Retina (tissue), 1 donor: ENCODE data around the gene RUNDC3A.
"Not testable (repeated sequence)": the region's sequence is repeated elsewhere in the genome, so short reads cannot be mapped to it uniquely, and the experiment has no call there.

Source experiments
- DNase-seq: peaks from one replicate; pipeline ENCODE4 v3.0.0-alpha.2; 2016

The RUNDC3A gene

DNA sequence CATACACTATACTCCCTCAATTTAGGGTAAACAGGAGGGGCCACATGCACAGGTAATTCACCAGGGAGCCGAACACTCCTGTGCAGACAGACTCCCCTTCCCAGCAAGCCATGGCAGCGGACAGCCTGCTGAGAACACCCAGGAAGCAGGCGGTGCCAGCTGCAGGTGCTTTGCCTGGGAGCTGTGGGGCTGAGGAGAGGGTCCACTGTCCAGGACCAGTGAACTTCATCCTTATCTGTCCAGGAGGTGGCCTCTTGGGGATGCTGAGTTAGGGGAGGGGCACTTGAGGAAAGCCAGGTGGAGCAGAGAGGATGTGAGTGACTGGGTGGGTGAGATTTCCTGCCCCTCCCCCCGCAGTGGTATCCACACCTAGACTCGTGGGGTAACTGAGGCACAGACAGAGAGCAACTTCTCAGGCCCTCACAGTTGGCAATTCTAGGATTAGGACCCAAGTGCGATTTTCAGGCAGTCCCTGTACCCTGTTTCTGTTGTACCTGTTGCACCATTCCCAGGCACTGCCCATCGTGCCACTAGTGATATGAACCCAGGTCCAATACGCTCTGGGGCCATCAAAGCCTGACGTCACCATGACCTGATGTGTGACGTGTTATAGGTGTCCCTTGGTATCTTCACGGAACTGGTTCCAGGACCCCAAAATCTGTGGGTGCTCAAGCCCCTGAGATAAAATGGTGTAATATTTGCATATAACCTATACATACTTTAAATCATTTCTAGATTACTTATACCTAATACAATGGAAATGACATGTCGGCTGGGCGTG, 37.9 kb downstream of the RUNDC3A start:
- peak; percentile 37 for DNase-seq

DNA sequence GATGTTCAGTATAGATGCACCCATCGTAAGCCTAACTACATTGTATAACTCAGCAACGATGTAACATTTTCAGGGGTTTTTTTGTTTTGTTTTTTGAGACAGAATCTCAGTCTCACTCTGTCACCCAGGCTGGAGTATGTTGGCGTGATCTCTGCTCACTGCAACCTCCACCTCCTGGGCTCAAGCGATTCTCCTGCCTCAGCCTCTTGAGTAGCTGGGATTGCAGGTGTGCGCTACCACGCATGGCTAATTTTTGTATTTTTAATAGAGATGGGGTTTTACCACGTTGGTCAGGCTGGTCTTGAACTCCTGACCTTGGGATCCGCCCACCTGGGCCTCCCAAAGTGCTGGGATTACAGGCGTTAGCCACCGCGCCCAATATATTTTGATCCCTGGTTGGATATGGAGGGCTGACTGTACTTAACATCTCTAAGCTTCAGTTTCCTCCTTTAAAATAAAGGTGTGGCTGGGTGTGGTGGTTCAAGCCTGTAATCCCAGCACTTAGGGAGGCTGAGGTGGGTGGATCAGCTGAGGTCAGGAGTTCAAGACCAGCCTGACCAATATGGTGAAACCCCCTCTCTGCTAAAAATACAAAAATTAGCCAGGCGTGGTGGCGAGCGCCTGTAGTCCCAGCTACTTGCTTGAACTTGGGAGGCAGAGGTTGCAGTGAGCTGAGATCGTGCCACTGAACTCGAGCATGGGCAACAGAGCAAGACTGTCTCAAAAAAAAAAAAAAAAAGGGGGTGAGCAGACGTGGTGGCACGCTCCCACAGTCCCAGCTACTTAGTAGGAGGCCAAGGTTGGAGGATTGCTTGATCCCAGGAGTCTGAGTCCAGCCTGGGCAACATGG, 39.0 kb downstream of the RUNDC3A start:
- not testable (repeated sequence) for DNase-seq

- DNase-seq = no peak
These were observed 40.0 kb downstream of the RUNDC3A start for GRCh38 chr17:44348234-44348987.

DNA sequence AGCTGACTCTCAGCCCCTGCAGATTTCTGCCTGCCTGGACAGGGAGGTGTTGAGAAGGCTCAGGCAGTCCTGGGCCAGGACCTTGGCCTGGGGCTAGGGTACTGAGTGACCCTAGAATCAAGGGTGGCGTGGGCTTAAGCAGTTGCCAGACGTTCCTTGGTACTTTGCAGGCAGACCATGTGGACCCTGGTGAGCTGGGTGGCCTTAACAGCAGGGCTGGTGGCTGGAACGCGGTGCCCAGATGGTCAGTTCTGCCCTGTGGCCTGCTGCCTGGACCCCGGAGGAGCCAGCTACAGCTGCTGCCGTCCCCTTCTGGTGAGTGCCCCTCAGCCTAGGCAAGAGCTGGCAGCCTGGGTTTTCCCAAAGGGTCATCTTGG, 40.6 kb downstream of the RUNDC3A start:
- DNase-seq = no peak

DNA sequence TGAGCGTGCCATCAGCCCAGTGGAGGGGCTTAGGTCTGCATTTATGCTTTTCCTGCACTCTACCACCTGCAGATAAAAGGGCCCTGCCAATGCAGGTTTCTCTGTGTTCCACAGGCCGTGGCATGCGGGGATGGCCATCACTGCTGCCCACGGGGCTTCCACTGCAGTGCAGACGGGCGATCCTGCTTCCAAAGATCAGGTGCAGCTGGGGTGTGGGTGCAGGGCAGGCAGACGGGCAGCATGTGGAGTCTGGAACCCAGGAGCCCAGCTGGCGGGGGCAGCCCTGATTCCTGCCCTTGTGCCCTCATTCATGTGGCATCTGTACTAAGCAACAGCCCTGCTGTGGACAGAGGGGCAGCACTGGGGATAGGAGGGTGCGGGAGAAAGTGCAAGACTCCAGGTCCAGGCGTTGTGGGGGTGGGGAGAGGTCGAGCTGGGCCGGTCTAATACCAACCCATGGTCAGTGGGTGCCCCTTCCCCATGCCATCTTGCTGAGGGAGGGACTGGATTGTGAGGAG, 41.2 kb downstream of the RUNDC3A start:
- DNase-seq = no peak

DNA sequence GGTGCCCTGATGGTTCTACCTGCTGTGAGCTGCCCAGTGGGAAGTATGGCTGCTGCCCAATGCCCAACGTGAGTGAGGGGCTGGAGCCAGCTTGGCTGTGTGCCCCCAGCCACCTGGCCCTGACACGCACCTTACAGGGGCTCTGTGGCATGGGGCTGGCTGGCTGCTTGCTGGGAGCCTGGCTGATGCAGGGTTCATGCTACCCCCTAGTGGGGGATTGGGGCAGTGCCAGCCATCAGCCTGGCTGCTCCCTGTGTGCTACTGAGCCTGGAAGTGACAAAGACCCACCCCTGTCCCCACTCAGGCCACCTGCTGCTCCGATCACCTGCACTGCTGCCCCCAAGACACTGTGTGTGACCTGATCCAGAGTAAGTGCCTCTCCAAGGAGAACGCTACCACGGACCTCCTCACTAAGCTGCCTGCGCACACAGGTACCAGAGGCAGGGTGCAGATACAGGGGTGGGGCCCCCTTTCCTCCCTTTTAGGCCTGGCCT, 42.4 kb downstream of the RUNDC3A start:
- DNase-seq = peak; percentile 88

GRCh38 chr17:44351464-44351863, 43.1 kb downstream of the RUNDC3A start:
- no peak for DNase-seq

- no peak for DNase-seq
These were observed 43.8 kb downstream of the RUNDC3A start for GRCh38 chr17:44351961-44352827.

DNA sequence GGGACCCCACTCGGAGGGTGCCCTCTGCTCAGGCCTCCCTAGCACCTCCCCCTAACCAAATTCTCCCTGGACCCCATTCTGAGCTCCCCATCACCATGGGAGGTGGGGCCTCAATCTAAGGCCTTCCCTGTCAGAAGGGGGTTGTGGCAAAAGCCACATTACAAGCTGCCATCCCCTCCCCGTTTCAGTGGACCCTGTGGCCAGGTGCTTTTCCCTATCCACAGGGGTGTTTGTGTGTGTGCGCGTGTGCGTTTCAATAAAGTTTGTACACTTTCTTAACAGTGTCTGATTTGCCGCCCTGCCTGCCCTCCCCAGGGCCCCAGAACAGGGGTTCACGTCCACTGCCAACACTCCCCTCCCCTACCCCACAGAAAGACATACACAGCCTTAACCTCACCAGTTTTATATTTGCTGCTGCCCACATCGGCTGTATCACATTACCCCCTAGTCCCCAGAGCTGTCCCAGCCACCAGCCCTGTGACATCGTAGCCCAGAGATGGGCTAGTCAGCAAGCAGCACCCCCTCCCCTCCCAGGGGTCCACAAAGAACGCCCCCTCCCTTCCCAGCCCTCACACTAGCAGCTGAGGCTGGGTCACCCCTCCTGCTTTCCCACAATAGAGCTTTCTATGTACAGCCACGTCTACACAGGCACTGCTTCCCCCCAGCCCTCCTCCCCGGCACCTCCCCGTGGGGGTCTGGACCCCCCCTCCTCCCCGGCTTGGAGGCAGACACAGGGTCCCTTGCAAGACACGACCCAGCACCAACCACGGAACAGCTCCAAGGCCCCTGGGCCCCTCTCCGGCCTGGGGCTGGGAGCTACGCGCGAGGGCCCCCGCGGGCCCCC, 44.6 kb downstream of the RUNDC3A start:
- no peak for DNase-seq

DNA sequence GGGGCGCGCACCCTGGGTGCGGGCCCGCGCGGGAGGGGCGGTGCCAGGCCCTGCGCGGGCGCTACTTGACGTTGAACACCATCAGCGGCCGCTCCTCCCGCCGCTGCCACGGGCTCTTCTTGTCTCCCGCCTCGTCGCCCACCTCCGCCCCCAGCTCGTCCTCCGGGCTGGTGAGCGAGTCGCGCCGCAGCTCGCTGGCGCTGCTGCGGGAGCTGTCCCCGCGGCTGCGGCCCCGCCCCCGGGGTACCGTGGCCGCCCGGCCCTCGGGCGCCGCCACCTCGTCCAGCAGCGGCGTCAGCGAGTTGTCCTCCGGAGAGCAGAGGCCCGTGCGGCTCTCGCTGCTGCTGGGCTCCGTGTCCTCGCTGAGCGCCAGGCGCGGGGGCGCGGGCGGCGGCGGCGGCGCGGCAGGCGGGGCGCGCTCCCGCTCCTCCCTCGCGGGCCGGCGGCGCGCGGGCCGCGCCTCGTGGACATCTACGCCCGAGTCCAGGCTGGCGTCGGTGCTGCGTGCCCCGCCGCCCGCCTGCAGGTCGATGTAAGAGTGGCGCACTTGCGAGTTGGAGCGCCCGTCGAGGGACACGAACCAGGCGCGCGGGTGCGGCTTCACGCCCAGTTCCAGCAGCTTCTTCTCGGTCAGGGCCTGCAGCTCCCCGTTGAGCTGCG, 45.4 kb downstream of the RUNDC3A start:
- no peak for DNase-seq

- peak; percentile 81 for DNase-seq
These were observed 46.5 kb downstream of the RUNDC3A start for GRCh38 chr17:44354582-44355561.

- DNase-seq = no peak
These were observed 47.3 kb downstream of the RUNDC3A start for GRCh38 chr17:44355642-44356099.

DNA sequence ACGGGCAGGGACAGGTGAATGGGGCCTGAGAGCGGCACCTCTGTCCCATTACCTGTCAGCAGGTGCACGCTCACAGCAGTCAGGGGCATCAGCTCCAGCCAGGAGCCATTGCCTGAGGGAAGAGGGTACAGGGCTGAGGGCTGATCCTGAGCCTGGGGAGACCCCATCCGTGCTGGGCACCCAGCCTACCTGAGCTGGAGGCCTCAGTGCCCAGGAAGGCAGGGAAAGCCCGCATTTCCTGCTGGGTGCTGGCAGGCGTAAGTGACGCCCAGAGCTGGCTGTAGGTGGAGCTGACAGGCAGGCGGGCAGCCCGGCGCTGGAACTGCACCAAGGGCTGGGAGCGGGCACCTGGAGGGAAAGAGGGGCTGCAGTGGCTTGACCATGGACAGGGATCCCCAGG, 47.8 kb downstream of the RUNDC3A start:
- DNase-seq = no peak

DNA sequence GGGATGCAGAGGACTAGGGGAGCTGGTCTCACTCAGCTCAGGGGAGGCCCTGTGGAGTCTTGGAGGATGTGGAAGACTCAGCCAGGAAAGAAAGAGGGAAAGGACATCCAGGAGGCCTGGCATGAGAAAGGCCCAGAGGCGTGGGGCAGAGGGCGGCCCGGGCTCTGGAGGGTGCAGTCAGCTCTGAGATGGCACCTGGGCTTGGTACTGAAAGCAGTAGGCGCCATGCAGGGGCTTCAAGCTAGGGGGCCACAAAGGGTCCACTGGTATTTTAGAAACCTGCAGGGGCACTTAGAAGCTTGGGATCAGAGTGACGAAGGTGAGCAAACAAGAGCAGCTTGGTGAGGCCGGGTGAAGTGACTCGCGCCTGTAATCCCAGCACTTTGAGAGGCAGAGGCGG, 49.7 kb downstream of the RUNDC3A start:
- DNase-seq = no peak

DNA sequence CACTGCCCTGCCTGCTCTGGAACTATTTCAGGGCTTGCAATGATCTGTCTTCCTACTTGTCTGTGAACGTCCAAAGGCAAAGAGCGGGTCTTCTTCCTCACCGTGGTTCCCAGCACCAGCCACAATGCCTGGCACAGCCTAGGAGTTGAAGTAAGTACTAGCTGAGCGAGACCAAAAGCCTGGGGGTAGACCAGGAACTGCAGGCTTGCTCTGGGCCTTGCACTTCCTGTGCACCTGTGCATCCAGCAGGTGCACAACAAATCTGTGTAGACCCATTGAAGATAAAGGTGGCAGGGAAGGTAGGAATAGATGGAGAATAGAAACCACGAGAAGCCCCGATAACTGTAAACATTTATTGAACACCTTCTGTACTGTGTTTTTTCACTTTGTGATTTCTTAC, 50.6 kb downstream of the RUNDC3A start:
- DNase-seq = no peak

DNA sequence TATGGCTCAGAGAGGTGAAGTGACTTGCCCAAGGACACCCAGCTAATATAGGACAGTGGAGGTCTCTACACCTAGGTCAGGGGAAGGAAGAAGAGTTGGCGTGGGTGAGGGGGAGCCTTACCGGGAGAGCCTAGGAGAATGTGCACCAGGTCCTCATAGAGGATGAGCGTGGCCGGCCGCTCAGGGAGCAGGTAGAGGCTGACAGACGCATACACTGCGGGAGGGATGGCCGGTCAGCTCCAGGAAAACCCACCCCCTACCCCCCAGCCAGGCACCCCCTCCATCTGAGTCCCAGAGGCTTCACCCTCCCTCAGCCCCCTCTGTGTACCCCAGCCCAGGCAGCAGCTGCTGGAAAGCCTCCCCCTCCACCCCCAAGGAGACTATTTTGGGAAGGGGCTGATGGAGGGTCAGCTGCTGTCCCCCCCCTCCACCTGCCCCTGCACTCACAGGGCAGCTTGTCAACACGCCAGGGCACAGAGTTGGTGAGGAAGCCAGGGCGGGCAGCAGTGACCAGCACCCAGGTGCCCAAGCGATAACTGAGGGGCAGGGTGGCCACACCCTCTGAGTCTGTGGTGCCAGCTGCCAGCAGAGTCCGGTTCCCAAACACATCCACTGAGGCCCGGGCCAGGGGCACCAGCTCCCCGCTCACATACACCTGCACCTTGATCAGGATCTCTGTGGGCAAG, 51.2 kb downstream of the RUNDC3A start:
- no peak for DNase-seq

GRCh38 chr17:44360144-44360533, 51.7 kb downstream of the RUNDC3A start:
- no peak for DNase-seq

- peak; percentile 89 for DNase-seq
These were observed 52.4 kb downstream of the RUNDC3A start for GRCh38 chr17:44360826-44361225.
